ENCODE results near the gene LCOR.

Gene LCOR

GRCh38 chr10:97005349-97005748, 173.3 kb downstream of the LCOR start:
- TF ChIP-seq, protein P1, sequence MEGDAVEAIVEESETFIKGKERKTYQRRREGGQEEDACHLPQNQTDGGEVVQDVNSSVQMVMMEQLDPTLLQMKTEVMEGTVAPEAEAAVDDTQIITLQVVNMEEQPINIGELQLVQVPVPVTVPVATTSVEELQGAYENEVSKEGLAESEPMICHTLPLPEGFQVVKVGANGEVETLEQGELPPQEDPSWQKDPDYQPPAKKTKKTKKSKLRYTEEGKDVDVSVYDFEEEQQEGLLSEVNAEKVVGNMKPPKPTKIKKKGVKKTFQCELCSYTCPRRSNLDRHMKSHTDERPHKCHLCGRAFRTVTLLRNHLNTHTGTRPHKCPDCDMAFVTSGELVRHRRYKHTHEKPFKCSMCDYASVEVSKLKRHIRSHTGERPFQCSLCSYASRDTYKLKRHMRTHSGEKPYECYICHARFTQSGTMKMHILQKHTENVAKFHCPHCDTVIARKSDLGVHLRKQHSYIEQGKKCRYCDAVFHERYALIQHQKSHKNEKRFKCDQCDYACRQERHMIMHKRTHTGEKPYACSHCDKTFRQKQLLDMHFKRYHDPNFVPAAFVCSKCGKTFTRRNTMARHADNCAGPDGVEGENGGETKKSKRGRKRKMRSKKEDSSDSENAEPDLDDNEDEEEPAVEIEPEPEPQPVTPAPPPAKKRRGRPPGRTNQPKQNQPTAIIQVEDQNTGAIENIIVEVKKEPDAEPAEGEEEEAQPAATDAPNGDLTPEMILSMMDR (conservative IDR thresholded peaks at IDR 0.05) = no peak
- no peak for TF ChIP-seq ZFX (IDR thresholded peaks at IDR 0.05)

DNA sequence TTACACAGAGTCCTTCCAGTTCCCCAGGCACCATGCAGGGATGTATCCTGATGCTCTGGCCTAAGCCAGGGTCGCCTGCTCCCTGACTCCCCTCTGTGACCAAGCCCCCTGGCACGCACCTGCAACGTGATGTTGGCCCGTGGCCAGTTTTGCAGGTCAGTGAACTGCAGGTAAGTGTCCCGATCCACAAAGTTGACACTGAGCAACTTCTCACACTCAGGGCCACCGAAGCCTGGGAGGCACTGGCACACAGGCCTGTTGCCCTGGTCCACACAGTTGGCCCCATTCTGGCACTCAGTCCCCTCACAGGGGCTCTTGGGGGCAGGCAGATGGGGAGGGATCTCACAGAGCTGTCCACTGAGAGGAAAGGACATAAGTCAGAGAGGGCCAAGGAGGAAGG, 174.3 kb downstream of the LCOR start:
- H3K27ac ChIP-seq = no peak overlapping the region
- no peak for TF ChIP-seq ZFX (IDR thresholded peaks at IDR 0.05)
- TF ChIP-seq, protein P1 (conservative IDR thresholded peaks at IDR 0.05) = no peak

More at GRCh38 chr10:97005349-97005748, 173.3 kb downstream of the LCOR start:
- H3K27ac ChIP-seq = no peak overlapping the region

- TF ChIP-seq ZFX (IDR thresholded peaks at IDR 0.05) = no peak
- TF ChIP-seq, protein P1 (conservative IDR thresholded peaks at IDR 0.05) = no peak
Observed at GRCh38 chr10:97007417-97007816, 175.3 kb downstream of the LCOR start.

GRCh38 chr10:97010695-97011206, 178.7 kb downstream of the LCOR start:
- TF ChIP-seq, protein P1 (conservative IDR thresholded peaks at IDR 0.05) = no peak
- TF ChIP-seq ZFX (IDR thresholded peaks at IDR 0.05) = no peak
- no peak overlapping the region for H3K27ac ChIP-seq

More at GRCh38 chr10:97007417-97007816, 175.3 kb downstream of the LCOR start:
- H3K27ac ChIP-seq = no peak overlapping the region

DNA sequence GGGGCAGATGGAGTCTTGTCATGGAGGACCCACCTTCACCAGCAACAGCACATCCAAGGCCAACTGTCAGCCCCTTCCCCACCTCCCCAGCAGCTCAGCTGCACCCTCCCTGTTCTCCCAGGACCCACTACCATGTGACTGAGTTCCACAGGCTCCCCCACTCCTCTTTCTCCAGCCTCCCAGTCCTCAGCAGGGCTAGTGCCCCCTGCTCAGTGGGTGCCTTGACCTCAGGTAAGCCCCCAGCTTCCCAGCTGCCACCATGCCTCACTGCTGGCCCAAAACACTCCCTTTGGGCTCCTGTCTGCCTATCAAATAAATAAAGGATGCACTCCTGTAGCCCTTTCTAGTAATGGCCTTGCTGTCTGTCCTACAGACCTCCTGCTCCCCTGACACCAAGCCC, 179.3 kb downstream of the LCOR start:
- H3K27ac ChIP-seq = no peak overlapping the region
- TF ChIP-seq ZFX (IDR thresholded peaks at IDR 0.05) = no peak
- TF ChIP-seq, protein P1 (conservative IDR thresholded peaks at IDR 0.05) = no peak

DNA sequence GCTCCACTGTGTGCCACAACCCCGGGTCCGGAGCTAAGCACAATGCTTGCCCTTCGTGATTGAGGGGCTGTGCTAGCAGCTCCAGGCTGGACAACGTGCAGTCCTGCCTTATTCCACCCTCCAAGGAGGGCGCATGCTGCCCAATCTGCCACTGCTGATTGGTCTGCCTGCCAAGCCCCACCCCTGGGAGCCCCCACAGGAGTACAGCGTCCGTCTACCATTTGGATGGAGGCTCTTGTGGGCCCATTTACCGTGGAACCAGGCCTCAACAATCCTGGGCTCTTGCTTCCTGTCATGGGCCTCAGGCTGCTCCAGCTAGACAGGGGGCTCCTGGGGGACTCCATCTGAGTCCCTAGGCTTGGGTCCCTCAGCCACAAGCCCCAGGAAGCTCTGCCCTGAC, 180.4 kb downstream of the LCOR start:
- H3K27ac ChIP-seq = no peak overlapping the region
- TF ChIP-seq ZFX (IDR thresholded peaks at IDR 0.05) = no peak
- TF ChIP-seq, protein P1 (conservative IDR thresholded peaks at IDR 0.05) = no peak

DNA sequence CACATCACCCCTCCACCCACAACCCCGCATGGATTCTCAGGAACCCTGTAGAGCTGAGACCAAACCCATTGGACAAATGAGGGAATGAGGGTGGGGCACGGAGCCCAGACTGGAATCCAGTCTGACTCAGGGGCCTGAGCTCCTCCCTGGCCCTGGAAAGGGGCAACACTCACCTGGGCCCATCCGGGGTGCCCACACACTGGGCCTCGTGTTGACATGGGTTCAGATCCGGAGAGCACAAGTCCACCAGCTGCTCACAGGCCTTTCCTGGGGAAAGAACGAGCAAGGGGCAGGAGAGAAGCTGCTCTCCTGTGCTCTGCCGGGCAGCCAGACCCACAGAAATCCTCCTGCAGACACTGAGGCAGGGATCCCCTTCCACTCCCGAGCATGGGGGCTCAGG, 181.5 kb downstream of the LCOR start:
- TF ChIP-seq, protein P1 (conservative IDR thresholded peaks at IDR 0.05) = no peak
- no peak for TF ChIP-seq ZFX (IDR thresholded peaks at IDR 0.05)
- no peak overlapping the region for H3K27ac ChIP-seq
